Thyroid gland (tissue), 4 donors: Measurements from ENCODE around the gene SUPT6H.

Experiments used
- CTCF ChIP-seq, 6 experiments: fragments of 200-600 bp in 3 of 6; fragments of 450-650 bp in 3 of 6; sonication (generic) in 3 of 6; IDR thresholded peaks; one replicate each; pipeline ENCODE4 v1.5.1; 2016 to 2019; ENCODE audit warnings: antibody characterized with exemption in 6 of 6, mild to moderate bottlenecking in 2 of 6, inconsistent platforms in 1 of 6, moderate library complexity in 1 of 6
- POLR2A ChIP-seq, 2 donors: fragments of 450-650 bp; IDR thresholded peaks; one replicate each; pipeline ENCODE4 v1.6.1; 2017; ENCODE audit warnings: antibody characterized with exemption in 2 of 2, mild to moderate bottlenecking in 2 of 2, moderate library complexity in 1 of 2

DNA sequence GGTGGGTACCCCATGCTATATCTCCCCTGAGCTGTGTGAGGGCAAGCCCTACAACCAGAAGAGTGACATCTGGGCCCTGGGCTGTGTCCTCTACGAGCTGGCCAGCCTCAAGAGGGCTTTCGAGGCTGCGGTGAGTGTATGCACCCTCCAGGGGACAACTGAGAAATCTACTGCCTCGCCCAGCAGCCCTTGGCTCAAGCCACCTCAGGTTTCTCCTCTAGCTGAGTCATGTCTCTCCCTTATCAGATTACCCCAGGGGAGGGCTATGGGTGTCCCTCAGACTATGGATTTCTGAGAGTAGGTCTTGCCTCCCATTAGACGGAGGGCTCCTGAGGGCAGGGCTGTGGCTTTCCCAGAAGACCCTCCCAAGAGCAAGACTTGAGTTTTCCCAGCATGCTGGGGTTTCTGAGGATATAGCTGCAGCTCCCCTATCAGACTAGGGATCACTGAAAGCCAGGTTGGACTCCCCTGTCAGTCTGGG lies 73.3 kb downstream of the SUPT6H start:
- TF ChIP-seq CTCF (IDR thresholded peaks at IDR 0.05) (no peak), POLR2A (IDR thresholded peaks at IDR 0.05) (no peak)
